Endothelial cell (in vitro differentiated cells): ENCODE results near the gene TRIM34. TPM values are rescaled to one million over a fixed set of nuclear protein-coding genes. Genes with fewer than 3 reads are reported as not detected.
"Not testable (repeated sequence)": the region's sequence is repeated elsewhere in the genome, so short reads cannot be mapped to it uniquely, and the experiment has no call there.

Experiments
- DNase-seq: peaks from one replicate; pipeline ENCODE4 v3.0.0; 2021; ENCODE audit warnings: low spot score
- H3K27ac Mint-ChIP-seq: one replicate; pipeline ENCODE4 v1.8.0; 2021; ENCODE audit warnings: mixed read lengths, inconsistent platforms; ENCODE audit not compliant: unreplicated experiment
- H3K27me3 Mint-ChIP-seq: one replicate; pipeline ENCODE4 v1.8.0; 2021; ENCODE audit warnings: mild to moderate bottlenecking, moderate library complexity, mixed read lengths, inconsistent platforms; ENCODE audit not compliant: unreplicated experiment
- H3K36me3 Mint-ChIP-seq: one replicate; pipeline ENCODE4 v1.8.0; 2021; ENCODE audit warnings: mild to moderate bottlenecking, low read depth, mixed read lengths, inconsistent platforms; ENCODE audit not compliant: unreplicated experiment
- H3K4me1 Mint-ChIP-seq: one replicate; pipeline ENCODE4 v1.8.0; 2021; ENCODE audit warnings: mild to moderate bottlenecking, mixed read lengths, inconsistent platforms; ENCODE audit not compliant: unreplicated experiment
- H3K4me3 Mint-ChIP-seq: one replicate; pipeline ENCODE4 v1.8.0; 2021; ENCODE audit warnings: mild to moderate bottlenecking, mixed read lengths, inconsistent platforms; ENCODE audit not compliant: unreplicated experiment
- H3K9me3 Mint-ChIP-seq: one replicate; pipeline ENCODE4 v1.8.0; 2021; ENCODE audit warnings: mixed read lengths, inconsistent platforms; ENCODE audit not compliant: unreplicated experiment
- total RNA-seq: library from RNA; stranded (reverse); fragmentation: NEBNext Ultra II Directional; extraction: Animal tissue kit (Norgen Biotek cat#: 25700); gene quantifications from one replicate; pipeline ENCODE4 v1.2.1, GENCODE V29; 2021; ENCODE audit not compliant: unreplicated experiment
- TF ChIP-seq, protein P1 (sequence below): fragments of 200-600 bp; sonication (generic); IDR thresholded peaks from one replicate; pipeline ENCODE4 v1.5.0; 2021; ENCODE audit warnings: antibody characterized with exemption; ENCODE audit not compliant: unreplicated experiment

The TRIM34 gene
- total RNA-seq, 1 donor from 2014 or later: 0.64 TPM

DNA sequence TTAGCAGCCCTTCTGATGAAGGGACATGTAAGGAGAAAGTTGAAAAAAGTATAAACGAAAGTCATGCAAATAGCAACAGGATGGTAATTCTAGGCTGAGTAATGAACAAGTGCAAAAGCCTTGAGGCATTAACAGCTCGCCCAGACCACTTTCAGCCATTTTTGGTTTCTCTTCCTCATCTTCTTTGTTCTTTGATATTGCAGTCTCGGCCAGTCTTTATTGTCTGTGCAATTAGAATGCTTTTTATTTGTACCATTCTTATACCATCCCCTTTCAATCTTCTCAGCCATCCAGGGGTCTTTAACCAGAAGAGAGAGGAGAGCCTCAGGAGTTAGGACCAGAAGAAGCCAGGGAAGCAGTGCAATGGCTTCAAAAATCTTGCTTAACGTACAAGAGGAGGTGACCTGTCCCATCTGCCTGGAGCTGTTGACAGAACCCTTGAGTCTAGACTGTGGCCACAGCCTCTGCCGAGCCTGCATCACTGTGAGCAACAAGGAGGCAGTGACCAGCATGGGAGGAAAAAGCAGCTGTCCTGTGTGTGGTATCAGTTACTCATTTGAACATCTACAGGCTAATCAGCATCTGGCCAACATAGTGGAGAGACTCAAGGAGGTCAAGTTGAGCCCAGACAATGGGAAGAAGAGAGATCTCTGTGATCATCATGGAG, 7.3 kb downstream of the TRIM34 start:
- Mint-ChIP-seq H3K4me3 (no peak overlapping the region), H3K27me3 (peaks cover 2% of the 10 kb centered on the region), H3K9me3 (no peaks in the 10 kb centered on the region), H3K27ac (no peak overlapping the region), H3K36me3 (peaks cover 15% of the 10 kb centered on the region), H3K4me1 (peaks cover 11% of the 10 kb centered on the region)
- TF ChIP-seq, protein P1, sequence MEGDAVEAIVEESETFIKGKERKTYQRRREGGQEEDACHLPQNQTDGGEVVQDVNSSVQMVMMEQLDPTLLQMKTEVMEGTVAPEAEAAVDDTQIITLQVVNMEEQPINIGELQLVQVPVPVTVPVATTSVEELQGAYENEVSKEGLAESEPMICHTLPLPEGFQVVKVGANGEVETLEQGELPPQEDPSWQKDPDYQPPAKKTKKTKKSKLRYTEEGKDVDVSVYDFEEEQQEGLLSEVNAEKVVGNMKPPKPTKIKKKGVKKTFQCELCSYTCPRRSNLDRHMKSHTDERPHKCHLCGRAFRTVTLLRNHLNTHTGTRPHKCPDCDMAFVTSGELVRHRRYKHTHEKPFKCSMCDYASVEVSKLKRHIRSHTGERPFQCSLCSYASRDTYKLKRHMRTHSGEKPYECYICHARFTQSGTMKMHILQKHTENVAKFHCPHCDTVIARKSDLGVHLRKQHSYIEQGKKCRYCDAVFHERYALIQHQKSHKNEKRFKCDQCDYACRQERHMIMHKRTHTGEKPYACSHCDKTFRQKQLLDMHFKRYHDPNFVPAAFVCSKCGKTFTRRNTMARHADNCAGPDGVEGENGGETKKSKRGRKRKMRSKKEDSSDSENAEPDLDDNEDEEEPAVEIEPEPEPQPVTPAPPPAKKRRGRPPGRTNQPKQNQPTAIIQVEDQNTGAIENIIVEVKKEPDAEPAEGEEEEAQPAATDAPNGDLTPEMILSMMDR: no peak
- no peak for DNase-seq

DNA sequence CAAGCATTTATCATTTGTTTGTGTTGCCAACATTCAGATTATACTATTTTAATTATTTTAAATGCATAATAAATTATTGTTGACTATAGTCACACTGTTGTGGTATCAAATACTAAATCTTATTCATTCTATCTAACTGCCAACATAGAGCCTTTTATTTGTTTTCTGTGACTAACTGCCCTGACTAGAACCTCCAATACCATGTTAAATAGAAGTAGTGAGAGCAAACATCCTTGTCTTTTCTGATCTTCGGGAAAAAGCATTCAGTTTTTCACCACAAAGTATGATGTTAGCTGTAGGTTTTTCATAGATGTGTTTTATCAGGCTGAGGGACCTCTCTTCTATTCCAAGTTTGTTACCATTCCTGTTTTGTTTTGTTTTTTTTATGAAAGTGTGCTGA, 15.2 kb downstream of the TRIM34 start:
- Mint-ChIP-seq H3K27me3 (no peaks in the 10 kb centered on the region), H3K4me3 (no peak overlapping the region), H3K9me3 (no peaks in the 10 kb centered on the region), H3K27ac (no peak overlapping the region), H3K4me1 (no peaks in the 10 kb centered on the region), H3K36me3 (peaks cover 30% of the 10 kb centered on the region)
- TF ChIP-seq, protein P1: no peak
- no peak for DNase-seq

DNA sequence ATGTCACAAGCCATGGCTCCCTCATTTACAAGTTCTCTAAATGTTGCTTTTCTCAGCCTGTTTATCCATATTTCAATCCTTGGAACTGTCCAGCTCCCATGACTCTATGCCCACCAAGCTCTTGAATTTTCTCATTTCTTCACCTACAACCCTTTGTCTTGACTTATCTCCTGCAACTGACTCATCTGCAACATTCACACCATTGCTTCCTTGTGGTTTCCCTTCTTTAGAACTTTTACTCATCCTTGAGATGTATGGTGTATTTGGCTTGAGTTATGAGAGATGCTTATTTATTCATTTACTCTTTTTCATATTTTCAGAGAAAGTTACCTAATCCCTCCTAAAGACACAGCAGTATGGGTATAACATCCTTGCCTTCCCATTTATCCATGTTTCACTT, 18.8 kb downstream of the TRIM34 start:
- DNase-seq: no peak
- TF ChIP-seq, protein P1: no peak
- Mint-ChIP-seq H3K4me3 (no peak overlapping the region), H3K4me1 (no peaks in the 10 kb centered on the region), H3K27ac (no peak overlapping the region), H3K9me3 (no peaks in the 10 kb centered on the region), H3K36me3 (peaks cover 30% of the 10 kb centered on the region), H3K27me3 (peaks cover 2% of the 10 kb centered on the region)

DNA sequence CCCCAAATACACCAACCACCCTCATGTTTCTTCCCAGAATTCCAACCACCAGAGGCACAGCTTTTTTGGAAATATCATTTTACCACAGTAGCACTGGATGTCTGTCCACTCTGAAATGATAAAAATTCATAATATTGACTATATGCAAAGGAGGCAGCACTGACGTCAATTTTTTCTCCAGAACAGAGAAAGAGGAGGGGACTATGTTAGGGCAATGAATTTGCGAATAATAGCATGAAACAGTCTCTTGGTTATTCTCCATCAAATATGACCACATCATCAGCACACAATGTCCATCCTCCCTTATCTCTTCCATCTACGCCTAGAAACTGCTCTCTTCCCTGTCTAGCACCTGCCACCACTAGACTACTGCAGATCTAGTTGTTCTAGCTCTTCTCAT, 21.3 kb downstream of the TRIM34 start:
- H3K4me1 Mint-ChIP-seq: no peaks in the 10 kb centered on the region
- no peak overlapping the region for H3K27ac Mint-ChIP-seq
- peaks cover 4% of the 10 kb centered on the region for H3K27me3 Mint-ChIP-seq
- no peak for DNase-seq
- no peak overlapping the region for H3K4me3 Mint-ChIP-seq
- TF ChIP-seq, protein P1: no peak
- H3K9me3 Mint-ChIP-seq: no peaks in the 10 kb centered on the region
- peaks cover 26% of the 10 kb centered on the region for H3K36me3 Mint-ChIP-seq

DNA sequence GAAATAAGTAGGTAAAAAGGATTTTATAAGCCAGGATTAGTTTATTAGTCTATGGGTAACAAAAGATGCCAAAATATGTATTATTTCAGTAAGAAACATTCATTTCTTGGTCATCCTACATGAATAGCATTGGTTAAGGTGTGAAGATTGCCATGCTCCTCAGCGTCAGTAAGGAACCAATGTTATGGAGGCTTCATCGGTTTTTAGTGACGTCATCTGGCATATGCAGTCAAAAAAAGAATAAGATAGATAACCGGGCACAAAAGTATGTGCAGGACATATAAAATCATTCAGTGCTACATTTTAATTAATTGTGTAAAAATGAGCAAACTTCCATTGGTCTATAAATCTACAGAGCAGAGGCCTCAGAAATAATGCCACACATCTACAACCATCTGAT, 30.7 kb downstream of the TRIM34 start:
- Mint-ChIP-seq H3K36me3 (peaks cover 27% of the 10 kb centered on the region), H3K27ac (no peak overlapping the region), H3K27me3 (peaks cover 19% of the 10 kb centered on the region), H3K9me3 (no peaks in the 10 kb centered on the region), H3K4me1 (no peaks in the 10 kb centered on the region), H3K4me3 (no peak overlapping the region)
- TF ChIP-seq, protein P1: no peak
- no peak for DNase-seq

DNA sequence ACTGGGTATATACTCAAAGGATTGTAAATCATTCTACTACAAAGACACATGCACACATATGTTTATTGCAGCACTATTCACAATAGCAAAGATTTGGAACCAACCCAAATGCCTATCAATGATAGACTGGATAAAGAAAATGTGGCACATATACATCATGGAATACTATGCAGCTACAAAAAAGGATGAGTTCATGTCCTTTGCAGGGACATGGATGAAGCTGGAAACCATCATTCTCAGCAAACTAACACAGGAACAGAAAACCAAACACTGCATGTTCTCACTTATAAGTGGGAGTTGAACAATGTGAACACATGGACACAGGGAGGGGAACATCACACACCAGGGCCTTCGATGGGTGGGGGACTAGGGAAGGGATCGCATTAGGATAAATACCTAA, 32.2 kb downstream of the TRIM34 start:
- H3K4me3 Mint-ChIP-seq, H3K4me1 Mint-ChIP-seq, H3K27ac Mint-ChIP-seq, H3K9me3 Mint-ChIP-seq, DNase-seq: not testable (repeated sequence)
- Mint-ChIP-seq H3K36me3 (peaks cover 37% of the 10 kb centered on the region), H3K27me3 (peaks cover 11% of the 10 kb centered on the region)
